Urinary bladder (tissue), 4 donors: ENCODE data around the gene LMO4. TPM values are rescaled to one million over a fixed set of nuclear protein-coding genes. Genes with fewer than 3 reads are reported as not detected.

Experiments used
- DNase-seq: peaks from one replicate; pipeline ENCODE4 v3.0.0-alpha.2; 2015; ENCODE audit errors: extremely low spot score
- H3K27ac ChIP-seq: one replicate; pipeline ENCODE4 v1.5.1; 2013; ENCODE audit warnings: low read depth, mild to moderate bottlenecking, moderate library complexity
- H3K36me3 ChIP-seq: one replicate; pipeline ENCODE4 v1.6.1; 2013; ENCODE audit warnings: mild to moderate bottlenecking, moderate library complexity; ENCODE audit not compliant: insufficient read depth
- H3K4me1 ChIP-seq: one replicate; pipeline ENCODE4 v1.6.1; 2013; ENCODE audit warnings: mild to moderate bottlenecking, moderate library complexity; ENCODE audit not compliant: insufficient read depth
- H3K4me3 ChIP-seq: one replicate; pipeline ENCODE4 v1.5.1; 2013; ENCODE audit warnings: low read depth, low read length
- WGBS: extraction: QIAGEN DNeasy Blood & Tissue Kit; methylation state at CpG from one replicate; pipeline ENCODE4 v1.1.7; 2013; 5-methylcytosine and 5-hydroxymethylcytosine counted together
- polyA plus RNA-seq: library from polyadenylated mRNA; stranded (reverse); fragments of 200-250 nt; gene quantifications from one replicate; pipeline ENCODE4 v1.2.3, GENCODE V29; 2013
- total RNA-seq: library from RNA; depleted of rRNA; stranded (reverse); fragments of >200 nt; gene quantifications from one replicate; pipeline ENCODE4 v1.2.3, GENCODE V29; 2014
- donor health status: healthy with polysubstance abuse.
- donor health status: healthy.

The LMO4 gene
- total and polyA plus RNA-seq, 2 donors: 89.5 to 150 TPM

- Histone ChIP-seq H3K27ac (no peak overlapping the region), H3K4me1 (no peaks in the 10 kb centered on the region), H3K36me3 (peaks cover 2% of the 10 kb centered on the region), H3K4me3 (no peak overlapping the region)
- DNase-seq: no peak
- 92% methylated on average over 1 of the region's 1 CpG for WGBS
These were observed 30.9 kb downstream of the LMO4 start for GRCh38 chr1:87359586-87359985.

GRCh38 chr1:87362063-87362833 lies 33.6 kb downstream of the LMO4 start:
- H3K4me1 ChIP-seq: no peaks in the 10 kb centered on the region
- H3K36me3 ChIP-seq: no peaks in the 10 kb centered on the region
- no peak for DNase-seq
- no peak overlapping the region for H3K27ac ChIP-seq
- 77% methylated on average over 5 of the region's 5 CpGs for WGBS
- H3K4me3 ChIP-seq: no peak overlapping the region

- no peaks in the 10 kb centered on the region for H3K36me3 ChIP-seq
- no peak overlapping the region for H3K4me3 ChIP-seq
- no peak overlapping the region for H3K27ac ChIP-seq
- no peaks in the 10 kb centered on the region for H3K4me1 ChIP-seq
- WGBS: 78% methylated on average over 2 of the region's 2 CpGs
- no peak for DNase-seq
These were observed 34.2 kb downstream of the LMO4 start for GRCh38 chr1:87362834-87363426.

- H3K36me3 ChIP-seq: no peaks in the 10 kb centered on the region
- WGBS: 84% methylated on average over 3 of the region's 3 CpGs
These were observed 38.9 kb downstream of the LMO4 start for GRCh38 chr1:87367549-87367948.

GRCh38 chr1:87368907-87369306 lies 40.2 kb downstream of the LMO4 start:
- H3K27ac ChIP-seq: no peak overlapping the region
- H3K4me3 ChIP-seq: no peak overlapping the region
- no peaks in the 10 kb centered on the region for H3K36me3 ChIP-seq
- no peaks in the 10 kb centered on the region for H3K4me1 ChIP-seq
- 86% methylated on average over 2 of the region's 2 CpGs for WGBS
- DNase-seq: no peak

More at GRCh38 chr1:87367549-87367948, 38.9 kb downstream of the LMO4 start:
- Histone ChIP-seq H3K4me3 (no peak overlapping the region), H3K4me1 (no peaks in the 10 kb centered on the region), H3K27ac (no peak overlapping the region)
- DNase-seq: no peak

GRCh38 chr1:87369736-87370478 lies 41.2 kb downstream of the LMO4 start:
- no peak overlapping the region for H3K27ac ChIP-seq
- no peaks in the 10 kb centered on the region for H3K36me3 ChIP-seq
- no peak overlapping the region for H3K4me3 ChIP-seq
- H3K4me1 ChIP-seq: no peaks in the 10 kb centered on the region
- DNase-seq: no peak
- WGBS: 43% methylated on average over 3 of the region's 3 CpGs

- no peak for DNase-seq
- 63% methylated on average over 5 of the region's 5 CpGs for WGBS
- H3K27ac ChIP-seq: no peak overlapping the region
- H3K4me1 ChIP-seq: no peaks in the 10 kb centered on the region
- no peak overlapping the region for H3K4me3 ChIP-seq
- H3K36me3 ChIP-seq: no peaks in the 10 kb centered on the region
These were observed 41.9 kb downstream of the LMO4 start for GRCh38 chr1:87370544-87370943.

- Histone ChIP-seq H3K4me3 (no peak overlapping the region), H3K4me1 (no peaks in the 10 kb centered on the region), H3K27ac (no peak overlapping the region), H3K36me3 (no peaks in the 10 kb centered on the region)
- no peak for DNase-seq
These were observed 50.6 kb downstream of the LMO4 start for GRCh38 chr1:87379306-87379705.

GRCh38 chr1:87386217-87386790 lies 57.6 kb downstream of the LMO4 start:
- no peaks in the 10 kb centered on the region for H3K4me1 ChIP-seq
- no peak for DNase-seq
- no peak overlapping the region for H3K27ac ChIP-seq
- WGBS: 83% methylated on average over 5 of the region's 5 CpGs
- H3K36me3 ChIP-seq: no peaks in the 10 kb centered on the region
- H3K4me3 ChIP-seq: no peak overlapping the region

- H3K4me1 ChIP-seq: no peaks in the 10 kb centered on the region
- no peak for DNase-seq
These were observed 59.7 kb downstream of the LMO4 start for GRCh38 chr1:87388411-87388810.

GRCh38 chr1:87389011-87389410 lies 60.3 kb downstream of the LMO4 start:
- no peak for DNase-seq
- WGBS: 4% methylated on average over 1 of the region's 1 CpG
- no peaks in the 10 kb centered on the region for H3K4me1 ChIP-seq
- no peaks in the 10 kb centered on the region for H3K36me3 ChIP-seq
- H3K27ac ChIP-seq: no peak overlapping the region
- H3K4me3 ChIP-seq: no peak overlapping the region

More at GRCh38 chr1:87388411-87388810, 59.7 kb downstream of the LMO4 start:
- Histone ChIP-seq H3K36me3 (no peaks in the 10 kb centered on the region), H3K27ac (no peak overlapping the region), H3K4me3 (no peak overlapping the region)

GRCh38 chr1:87389546-87389945 lies 60.9 kb downstream of the LMO4 start:
- Histone ChIP-seq H3K27ac (no peak overlapping the region), H3K4me1 (no peaks in the 10 kb centered on the region), H3K4me3 (no peak overlapping the region), H3K36me3 (no peaks in the 10 kb centered on the region)
- WGBS: 92% methylated on average over 3 of the region's 3 CpGs
- DNase-seq: no peak

GRCh38 chr1:87392248-87393192 lies 63.8 kb downstream of the LMO4 start:
- H3K4me1 ChIP-seq: no peaks in the 10 kb centered on the region
- no peak overlapping the region for H3K4me3 ChIP-seq
- H3K36me3 ChIP-seq: no peaks in the 10 kb centered on the region
- WGBS: 68% methylated on average over 7 of the region's 7 CpGs
- H3K27ac ChIP-seq: no peak overlapping the region
- DNase-seq: no peak
